ENCODE results near the gene TMEM184A. TPM values are rescaled to one million over a fixed set of nuclear protein-coding genes. Genes with fewer than 3 reads are reported as not detected.

The TMEM184A gene
- total and polyA plus RNA-seq, 11 donors = 0.19 to 0.99 (median 0.47) TPM

DNA sequence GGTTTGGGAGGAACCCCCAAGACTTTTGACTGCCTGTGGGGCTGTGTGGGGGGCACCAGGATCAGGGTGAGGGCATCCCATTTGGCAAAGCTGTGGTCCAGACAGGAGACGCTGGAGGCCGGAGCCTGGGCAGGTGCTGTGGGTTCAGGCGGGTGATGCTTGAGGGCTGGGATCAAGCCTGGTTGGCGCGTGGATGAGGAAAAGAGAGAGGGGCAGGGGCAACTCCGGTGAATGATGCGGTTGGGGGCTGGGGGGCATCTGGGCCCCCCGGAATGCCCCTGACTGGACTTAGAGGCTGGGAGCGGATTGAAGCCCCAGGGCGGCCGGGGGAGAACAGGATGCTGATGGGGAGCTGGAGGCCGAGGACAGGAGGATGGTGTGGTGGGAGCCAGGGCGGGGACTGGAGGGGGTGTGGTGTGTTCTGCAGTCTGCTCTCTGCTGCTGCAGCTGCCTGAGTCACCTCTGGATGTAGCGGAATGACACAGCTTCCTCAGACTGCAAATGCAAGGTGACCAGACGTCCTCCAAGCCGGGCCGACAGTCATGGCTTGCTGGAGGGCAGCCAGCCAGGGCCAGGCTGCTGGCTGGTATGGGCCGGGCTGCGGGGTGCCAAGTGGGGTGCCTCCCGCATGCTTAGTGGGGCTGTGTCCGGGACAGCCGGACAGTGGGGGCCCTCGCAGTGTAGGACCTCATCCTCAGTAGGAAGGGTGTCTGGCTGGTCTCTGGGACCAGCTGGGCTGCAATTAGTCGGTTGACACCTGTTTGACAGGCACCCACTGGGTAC, 22.3 kb downstream of the TMEM184A start:
- intact Hi-C loops (cut with DNase I) = loop anchor here in 2 of 10 donors (5.0 kb wide), 2 partner anchors 34 to 39 kb away; partner anchors contain the start of gene PSMG3 (in 1 of the 2)
- peaks cover 22 to 79% (median 60%) of the 10 kb centered on the region in 12 donors for H3K4me1 ChIP-seq
- no peaks in the 10 kb centered on the region for H3K27me3 ChIP-seq
- 57 to 72% (median 67%) methylated on average over 14 to 24 of the region's 24 CpGs for WGBS, 4 donors
- ATAC-seq (peak in 3 of 4 donors; percentile 19 to 25 (median 24)), DNase-seq (peak in 4 of 5 donors; percentile 67 to 88 (median 74))
- H3K27ac ChIP-seq = peak overlapping the region; percentile 90 to 100 (median 96)
- peak overlapping the region in 9 of 12 donors; percentile 59 to 94 (median 72) for H3K4me3 ChIP-seq
- H3K9me3 ChIP-seq = no peaks in the 10 kb centered on the region
- peaks cover 0 to 14% (median 0%) of the 10 kb centered on the region in 9 donors for H3K36me3 ChIP-seq
- peak in 1 of 2 donors; percentile 43 for TF ChIP-seq POLR2A (IDR thresholded peaks at IDR 0.05)
- TF ChIP-seq, protein P1, sequence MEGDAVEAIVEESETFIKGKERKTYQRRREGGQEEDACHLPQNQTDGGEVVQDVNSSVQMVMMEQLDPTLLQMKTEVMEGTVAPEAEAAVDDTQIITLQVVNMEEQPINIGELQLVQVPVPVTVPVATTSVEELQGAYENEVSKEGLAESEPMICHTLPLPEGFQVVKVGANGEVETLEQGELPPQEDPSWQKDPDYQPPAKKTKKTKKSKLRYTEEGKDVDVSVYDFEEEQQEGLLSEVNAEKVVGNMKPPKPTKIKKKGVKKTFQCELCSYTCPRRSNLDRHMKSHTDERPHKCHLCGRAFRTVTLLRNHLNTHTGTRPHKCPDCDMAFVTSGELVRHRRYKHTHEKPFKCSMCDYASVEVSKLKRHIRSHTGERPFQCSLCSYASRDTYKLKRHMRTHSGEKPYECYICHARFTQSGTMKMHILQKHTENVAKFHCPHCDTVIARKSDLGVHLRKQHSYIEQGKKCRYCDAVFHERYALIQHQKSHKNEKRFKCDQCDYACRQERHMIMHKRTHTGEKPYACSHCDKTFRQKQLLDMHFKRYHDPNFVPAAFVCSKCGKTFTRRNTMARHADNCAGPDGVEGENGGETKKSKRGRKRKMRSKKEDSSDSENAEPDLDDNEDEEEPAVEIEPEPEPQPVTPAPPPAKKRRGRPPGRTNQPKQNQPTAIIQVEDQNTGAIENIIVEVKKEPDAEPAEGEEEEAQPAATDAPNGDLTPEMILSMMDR (IDR thresholded peaks at IDR 0.05) = no peak

DNA sequence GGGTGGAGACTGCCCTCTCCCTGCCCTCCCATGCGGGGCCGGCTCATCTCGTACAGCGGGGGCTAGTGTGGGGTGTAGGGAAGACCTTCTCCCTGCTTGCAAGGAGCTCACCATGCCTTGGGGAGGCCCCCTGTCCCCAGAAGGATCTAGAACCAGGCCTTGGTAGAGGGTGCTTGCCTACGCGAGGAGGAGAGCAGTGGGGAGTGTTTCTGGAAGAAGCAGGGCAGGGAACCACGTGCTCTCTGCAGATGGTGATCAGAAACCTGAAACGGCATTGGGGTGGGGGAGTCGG, 22.8 kb downstream of the TMEM184A start:
- Histone ChIP-seq H3K4me1 (peaks cover 18 to 73% (median 54%) of the 10 kb centered on the region in 12 donors), H3K4me3 (peak overlapping the region in 11 of 12 donors; percentile 39 to 94 (median 68)), H3K9me3 (no peaks in the 10 kb centered on the region), H3K27ac (peak overlapping the region; percentile 90 to 100 (median 96)), H3K27me3 (no peaks in the 10 kb centered on the region), H3K36me3 (peaks cover 0 to 13% (median 0%) of the 10 kb centered on the region in 9 donors)
- DNase-seq (no peak), ATAC-seq (no peak)
- 35 to 60% (median 48%) methylated on average over 9 of the region's 9 CpGs for WGBS, 4 donors
- TF ChIP-seq POLR2A (IDR thresholded peaks at IDR 0.05) = no peak
- TF ChIP-seq, protein P1 (IDR thresholded peaks at IDR 0.05) = no peak
- intact Hi-C loops (cut with DNase I) = loop anchor here in 2 of 10 donors (5.0 kb wide), 2 partner anchors 34 to 39 kb away; partner anchors contain the start of gene PSMG3 (in 1 of the 2)

DNA sequence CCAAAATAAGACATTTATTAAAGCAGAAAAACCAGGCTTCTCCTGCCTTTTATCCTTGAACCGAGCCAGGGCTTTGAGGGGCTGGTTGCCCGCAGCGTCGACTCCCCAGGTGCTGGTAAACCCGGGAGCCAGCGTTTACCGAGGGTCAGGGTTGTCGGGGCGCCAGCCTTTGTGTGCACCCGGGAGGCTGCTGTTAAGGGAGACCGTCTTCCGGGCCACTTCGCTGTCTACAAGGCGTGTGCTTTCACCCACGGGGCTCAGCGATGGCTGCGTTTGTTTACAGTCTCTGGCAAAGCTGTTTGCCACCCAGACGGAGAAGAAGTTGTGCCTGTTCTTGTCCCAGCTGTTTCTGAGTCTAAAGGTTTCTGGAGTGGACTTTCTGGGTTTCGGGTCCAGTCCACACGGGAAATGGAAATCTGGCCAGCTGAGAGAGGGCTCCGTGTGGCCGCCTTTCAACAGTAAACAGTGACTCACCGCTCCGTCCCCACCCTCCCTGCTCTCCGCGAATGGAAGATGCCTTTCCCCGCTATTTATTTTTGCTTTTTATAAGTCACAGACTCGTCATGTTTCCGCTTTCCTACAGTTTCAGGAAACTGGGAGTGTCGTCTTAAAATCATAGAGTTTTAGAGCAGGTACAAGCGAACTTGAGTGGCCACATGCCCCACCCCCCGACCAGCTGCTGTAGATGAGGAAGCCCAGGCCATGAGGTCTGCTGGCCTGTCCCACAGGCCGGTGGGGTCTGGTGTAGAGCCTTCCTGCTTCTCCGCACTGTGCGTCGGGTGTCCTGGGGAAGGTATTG, 23.4 kb downstream of the TMEM184A start:
- H3K4me1 ChIP-seq = peaks cover 18 to 68% (median 51%) of the 10 kb centered on the region in 12 donors
- H3K9me3 ChIP-seq = no peaks in the 10 kb centered on the region
- H3K4me3 ChIP-seq = peak overlapping the region; percentile 39 to 94 (median 66)
- peaks cover 0 to 13% (median 0%) of the 10 kb centered on the region in 9 donors for H3K36me3 ChIP-seq
- intact Hi-C loops (cut with DNase I) = loop anchor here in 2 of 10 donors (5.0 kb wide), 2 partner anchors 35 to 40 kb away; partner anchors contain the start of gene PSMG3 (in 1 of the 2)
- H3K27ac ChIP-seq = peak overlapping the region; percentile 90 to 100 (median 96)
- peak in 1 of 2 donors; percentile 77 for TF ChIP-seq POLR2A (IDR thresholded peaks at IDR 0.05)
- TF ChIP-seq, protein P1 (IDR thresholded peaks at IDR 0.05) = no peak
- 16 to 26% (median 23%) methylated on average over 35 to 36 of the region's 36 CpGs for WGBS, 4 donors
- H3K27me3 ChIP-seq = no peaks in the 10 kb centered on the region
- DNase-seq = peak; percentile 82 to 87 (median 83)
- peak; percentile 18 to 55 (median 36) for ATAC-seq

All from heart left ventricle (tissue), 16 donors.